Measurements from ENCODE around the gene UNC80.
A peak's percentile ranks its signal among the peaks of the same experiment; 100 is the strongest.

UNC80 gene

GRCh38 chr2:210004881-210005280, 233.2 kb downstream of the UNC80 start:
- peak overlapping the region; percentile 99 for H3K4me3 ChIP-seq (ENCODE audit: low read depth, low read length)
- peak; percentile 15 for DNase-seq (ENCODE audit: low read depth)

GRCh38 chr2:210007895-210008294, 236.3 kb downstream of the UNC80 start:
- DNase-seq (ENCODE audit: low read depth) = no peak
- H3K4me3 ChIP-seq (ENCODE audit: low read depth, low read length) = no peak overlapping the region
- TF ChIP-seq POLR2A (IDR thresholded peaks at IDR 0.05; ENCODE audit: extremely low read depth, insufficient read length) = no peak
- no peak for TF ChIP-seq CTCF (IDR thresholded peaks at IDR 0.05; ENCODE audit: low read depth, low read length)
- no peak for TF ChIP-seq MAX (IDR thresholded peaks at IDR 0.05; ENCODE audit: low read depth, low read length)
- no peak for TF ChIP-seq MYC (IDR thresholded peaks at IDR 0.05; ENCODE audit: low read depth, low read length)

More at GRCh38 chr2:210004881-210005280, 233.2 kb downstream of the UNC80 start:
- TF ChIP-seq MYC (IDR thresholded peaks at IDR 0.05; ENCODE audit: low read depth, low read length) (no peak), MAX (IDR thresholded peaks at IDR 0.05; ENCODE audit: low read depth, low read length) (no peak), CTCF (IDR thresholded peaks at IDR 0.05; ENCODE audit: low read depth, low read length) (no peak), POLR2A (IDR thresholded peaks at IDR 0.05; ENCODE audit: extremely low read depth, insufficient read length) (no peak)

GRCh38 chr2:210009126-210009525, 237.5 kb downstream of the UNC80 start:
- no peak overlapping the region for H3K4me3 ChIP-seq (ENCODE audit: low read depth, low read length)
- no peak for TF ChIP-seq MYC (IDR thresholded peaks at IDR 0.05; ENCODE audit: low read depth, low read length)
- TF ChIP-seq CTCF (IDR thresholded peaks at IDR 0.05; ENCODE audit: low read depth, low read length) = no peak
- no peak for TF ChIP-seq POLR2A (IDR thresholded peaks at IDR 0.05; ENCODE audit: extremely low read depth, insufficient read length)
- TF ChIP-seq MAX (IDR thresholded peaks at IDR 0.05; ENCODE audit: low read depth, low read length) = no peak
- DNase-seq (ENCODE audit: low read depth) = no peak

GRCh38 chr2:210009896-210010295, 238.3 kb downstream of the UNC80 start:
- DNase-seq (ENCODE audit: low read depth) = no peak
- H3K4me3 ChIP-seq (ENCODE audit: low read depth, low read length) = no peak overlapping the region
- no peak for TF ChIP-seq CTCF (IDR thresholded peaks at IDR 0.05; ENCODE audit: low read depth, low read length)
- TF ChIP-seq MYC (IDR thresholded peaks at IDR 0.05; ENCODE audit: low read depth, low read length) = no peak
- no peak for TF ChIP-seq MAX (IDR thresholded peaks at IDR 0.05; ENCODE audit: low read depth, low read length)

GRCh38 chr2:210020138-210020537, 248.5 kb downstream of the UNC80 start:
- DNase-seq (ENCODE audit: low read depth) = no peak
- TF ChIP-seq MAX (IDR thresholded peaks at IDR 0.05; ENCODE audit: low read depth, low read length) = no peak
- TF ChIP-seq CTCF (IDR thresholded peaks at IDR 0.05; ENCODE audit: low read depth, low read length) = no peak
- TF ChIP-seq POLR2A (IDR thresholded peaks at IDR 0.05; ENCODE audit: extremely low read depth, insufficient read length) = no peak
- no peak overlapping the region for H3K4me3 ChIP-seq (ENCODE audit: low read depth, low read length)

- no peak for TF ChIP-seq MAX (IDR thresholded peaks at IDR 0.05; ENCODE audit: low read depth, low read length)
- TF ChIP-seq CTCF (IDR thresholded peaks at IDR 0.05; ENCODE audit: low read depth, low read length) = no peak
- TF ChIP-seq MYC (IDR thresholded peaks at IDR 0.05; ENCODE audit: low read depth, low read length) = no peak
- TF ChIP-seq POLR2A (IDR thresholded peaks at IDR 0.05; ENCODE audit: extremely low read depth, insufficient read length) = no peak
- no peak for DNase-seq (ENCODE audit: low read depth)
- no peak overlapping the region for H3K4me3 ChIP-seq (ENCODE audit: low read depth, low read length)
Measured at GRCh38 chr2:210022824-210023223, 251.2 kb downstream of the UNC80 start.
